Measurements from ENCODE around the gene PNLIPRP2.

- TF ChIP-seq EP300 (IDR thresholded peaks at IDR 0.05) (no peak), POLR2A (IDR thresholded peaks at IDR 0.05; ENCODE audit: low read depth) (no peak)
- TF ChIP-seq, protein P1, sequence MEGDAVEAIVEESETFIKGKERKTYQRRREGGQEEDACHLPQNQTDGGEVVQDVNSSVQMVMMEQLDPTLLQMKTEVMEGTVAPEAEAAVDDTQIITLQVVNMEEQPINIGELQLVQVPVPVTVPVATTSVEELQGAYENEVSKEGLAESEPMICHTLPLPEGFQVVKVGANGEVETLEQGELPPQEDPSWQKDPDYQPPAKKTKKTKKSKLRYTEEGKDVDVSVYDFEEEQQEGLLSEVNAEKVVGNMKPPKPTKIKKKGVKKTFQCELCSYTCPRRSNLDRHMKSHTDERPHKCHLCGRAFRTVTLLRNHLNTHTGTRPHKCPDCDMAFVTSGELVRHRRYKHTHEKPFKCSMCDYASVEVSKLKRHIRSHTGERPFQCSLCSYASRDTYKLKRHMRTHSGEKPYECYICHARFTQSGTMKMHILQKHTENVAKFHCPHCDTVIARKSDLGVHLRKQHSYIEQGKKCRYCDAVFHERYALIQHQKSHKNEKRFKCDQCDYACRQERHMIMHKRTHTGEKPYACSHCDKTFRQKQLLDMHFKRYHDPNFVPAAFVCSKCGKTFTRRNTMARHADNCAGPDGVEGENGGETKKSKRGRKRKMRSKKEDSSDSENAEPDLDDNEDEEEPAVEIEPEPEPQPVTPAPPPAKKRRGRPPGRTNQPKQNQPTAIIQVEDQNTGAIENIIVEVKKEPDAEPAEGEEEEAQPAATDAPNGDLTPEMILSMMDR (IDR thresholded peaks at IDR 0.05): no peak
Measured at GRCh38 chr10:116668018-116668417, 47.3 kb downstream of the PNLIPRP2 start.

Measured in esophagus muscularis mucosa (tissue), 4 donors.